PFSK-1 (cell line): ENCODE measurements around the gene ZFYVE1.

ENCODE experiments used
- FOXP2 ChIP-seq: optimal IDR thresholded peaks from 2 replicates; pipeline ENCODE3; 2011; ENCODE audit warnings: borderline replicate concordance, control low read depth, inconsistent platforms; ENCODE audit not compliant: insufficient read depth; ENCODE audit errors: extremely low read length, extremely low read depth
- POLR2AphosphoS5 ChIP-seq: IDR thresholded peaks from 2 replicates; pipeline ENCODE4 v1.6.1; 2012; ENCODE audit warnings: low read depth, mild to moderate bottlenecking, control low read depth, low read length, moderate library complexity
- SIN3A ChIP-seq: IDR thresholded peaks from 2 replicates; pipeline ENCODE4 v1.6.1; 2012; ENCODE audit warnings: mild to moderate bottlenecking, low read length, moderate library complexity, borderline replicate concordance; ENCODE audit not compliant: insufficient read depth
- TAF1 ChIP-seq: IDR thresholded peaks from 2 replicates; pipeline ENCODE4 v1.6.1; 2012; ENCODE audit warnings: low read length, control low read depth, borderline replicate concordance; ENCODE audit not compliant: insufficient read depth
- TF ChIP-seq, protein P1 (sequence below), 2 experiments: IDR thresholded peaks; 2 replicates each; pipeline versions ENCODE4 v1.6.1 to v1.8.0; 2011 to 2012; ENCODE audit warnings: low read depth in 2 of 2, low read length in 2 of 2, control low read depth in 1 of 2, inconsistent platforms in 1 of 2, mild to moderate bottlenecking in 1 of 2, moderate library complexity in 1 of 2; ENCODE audit not compliant: insufficient read depth in 1 of 2

The ZFYVE1 gene

DNA sequence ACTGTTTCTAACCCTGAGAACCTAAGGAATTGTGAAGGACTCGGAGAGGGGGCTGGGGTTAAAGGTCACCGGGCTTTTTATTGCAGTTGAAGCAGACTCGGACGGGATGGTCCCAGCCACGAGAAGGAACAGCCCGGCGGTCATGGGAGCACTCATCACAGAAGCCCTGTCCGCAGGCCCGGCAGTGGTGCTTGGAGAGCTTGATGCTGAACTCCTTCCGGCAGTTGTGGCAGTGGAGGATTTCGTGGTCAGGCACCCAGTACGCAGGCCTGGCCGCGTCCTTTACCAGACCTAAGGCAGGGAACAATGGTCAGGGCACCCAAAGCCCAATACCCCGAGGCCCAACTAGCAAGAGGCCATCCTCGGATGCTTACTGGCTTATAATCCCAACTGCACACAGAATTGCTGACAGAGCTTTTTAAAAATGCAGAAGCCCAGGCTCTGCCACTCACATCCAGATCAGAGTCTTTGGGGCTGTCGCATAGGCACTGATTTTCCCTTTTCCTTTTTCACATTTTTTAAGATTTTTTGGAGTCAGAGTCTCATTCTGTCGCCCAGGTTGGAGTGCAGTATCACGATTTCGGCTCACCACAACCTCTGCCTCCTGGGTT, 56.0 kb downstream of the ZFYVE1 start:
- TF ChIP-seq FOXP2 (no peak), POLR2AphosphoS5 (no peak), TAF1 (no peak), SIN3A (no peak)
- TF ChIP-seq, protein P1, sequence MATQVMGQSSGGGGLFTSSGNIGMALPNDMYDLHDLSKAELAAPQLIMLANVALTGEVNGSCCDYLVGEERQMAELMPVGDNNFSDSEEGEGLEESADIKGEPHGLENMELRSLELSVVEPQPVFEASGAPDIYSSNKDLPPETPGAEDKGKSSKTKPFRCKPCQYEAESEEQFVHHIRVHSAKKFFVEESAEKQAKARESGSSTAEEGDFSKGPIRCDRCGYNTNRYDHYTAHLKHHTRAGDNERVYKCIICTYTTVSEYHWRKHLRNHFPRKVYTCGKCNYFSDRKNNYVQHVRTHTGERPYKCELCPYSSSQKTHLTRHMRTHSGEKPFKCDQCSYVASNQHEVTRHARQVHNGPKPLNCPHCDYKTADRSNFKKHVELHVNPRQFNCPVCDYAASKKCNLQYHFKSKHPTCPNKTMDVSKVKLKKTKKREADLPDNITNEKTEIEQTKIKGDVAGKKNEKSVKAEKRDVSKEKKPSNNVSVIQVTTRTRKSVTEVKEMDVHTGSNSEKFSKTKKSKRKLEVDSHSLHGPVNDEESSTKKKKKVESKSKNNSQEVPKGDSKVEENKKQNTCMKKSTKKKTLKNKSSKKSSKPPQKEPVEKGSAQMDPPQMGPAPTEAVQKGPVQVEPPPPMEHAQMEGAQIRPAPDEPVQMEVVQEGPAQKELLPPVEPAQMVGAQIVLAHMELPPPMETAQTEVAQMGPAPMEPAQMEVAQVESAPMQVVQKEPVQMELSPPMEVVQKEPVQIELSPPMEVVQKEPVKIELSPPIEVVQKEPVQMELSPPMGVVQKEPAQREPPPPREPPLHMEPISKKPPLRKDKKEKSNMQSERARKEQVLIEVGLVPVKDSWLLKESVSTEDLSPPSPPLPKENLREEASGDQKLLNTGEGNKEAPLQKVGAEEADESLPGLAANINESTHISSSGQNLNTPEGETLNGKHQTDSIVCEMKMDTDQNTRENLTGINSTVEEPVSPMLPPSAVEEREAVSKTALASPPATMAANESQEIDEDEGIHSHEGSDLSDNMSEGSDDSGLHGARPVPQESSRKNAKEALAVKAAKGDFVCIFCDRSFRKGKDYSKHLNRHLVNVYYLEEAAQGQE (IDR thresholded peaks at IDR 0.05; ENCODE audit: insufficient read depth in 1 of 2, low read depth in 2 of 2, low read length in 2 of 2) = no peak

DNA sequence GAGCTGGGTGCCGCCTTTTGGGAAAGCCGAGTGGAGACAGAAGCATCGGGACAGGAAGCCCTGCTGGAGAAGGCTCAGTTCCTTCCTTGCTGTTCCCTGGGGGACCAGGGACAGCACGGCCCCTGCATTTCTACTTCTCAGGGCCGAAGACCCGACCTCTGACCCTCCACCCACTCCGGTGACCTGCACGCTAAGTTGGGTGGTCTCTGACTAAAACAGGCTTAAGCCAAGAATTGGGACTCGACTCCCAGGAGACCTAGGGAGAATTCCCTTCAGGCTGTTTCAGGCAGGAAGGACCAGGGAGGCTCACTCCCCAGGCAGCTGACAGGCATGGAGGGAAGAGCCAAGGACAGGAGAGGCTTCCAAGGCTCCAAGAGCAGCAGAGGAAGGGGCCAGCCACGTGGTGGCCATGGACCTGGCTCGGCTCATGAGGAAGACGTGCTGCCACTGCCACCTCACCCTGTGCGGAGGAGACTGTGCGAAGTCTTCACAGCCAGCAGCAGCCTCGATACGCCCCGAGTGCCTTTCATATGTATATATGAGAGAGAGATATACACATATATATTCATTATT, 56.8 kb downstream of the ZFYVE1 start:
- TF ChIP-seq, protein P1 (IDR thresholded peaks at IDR 0.05; ENCODE audit: insufficient read depth in 1 of 2, low read depth in 2 of 2, low read length in 2 of 2) = no peak
- TF ChIP-seq POLR2AphosphoS5 (no peak), FOXP2 (no peak), SIN3A (no peak), TAF1 (no peak)

DNA sequence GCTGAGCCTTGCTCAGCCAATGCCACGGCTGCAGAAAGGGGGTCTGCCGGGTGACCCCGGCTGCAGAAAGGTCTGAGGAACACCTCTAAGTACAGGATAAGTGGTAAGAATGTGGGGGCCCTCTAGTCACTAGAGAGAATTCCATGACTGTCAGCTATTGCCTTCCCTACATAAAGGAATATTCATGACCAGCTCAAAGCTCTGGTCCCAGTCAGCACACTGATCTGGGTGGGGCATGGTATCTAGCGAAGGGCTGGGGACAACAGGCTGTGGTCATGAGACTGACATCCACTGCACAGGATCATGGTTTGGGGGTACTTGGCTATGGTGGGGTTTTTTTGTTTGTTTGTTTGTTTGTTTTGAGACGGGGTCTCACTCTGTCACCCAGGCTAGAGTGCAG, 58.6 kb downstream of the ZFYVE1 start:
- no peak for TF ChIP-seq TAF1
- TF ChIP-seq SIN3A = no peak
- TF ChIP-seq POLR2AphosphoS5 = no peak
- TF ChIP-seq FOXP2 = no peak
- TF ChIP-seq, protein P1 (IDR thresholded peaks at IDR 0.05; ENCODE audit: insufficient read depth in 1 of 2, low read depth in 2 of 2, low read length in 2 of 2) = no peak

DNA sequence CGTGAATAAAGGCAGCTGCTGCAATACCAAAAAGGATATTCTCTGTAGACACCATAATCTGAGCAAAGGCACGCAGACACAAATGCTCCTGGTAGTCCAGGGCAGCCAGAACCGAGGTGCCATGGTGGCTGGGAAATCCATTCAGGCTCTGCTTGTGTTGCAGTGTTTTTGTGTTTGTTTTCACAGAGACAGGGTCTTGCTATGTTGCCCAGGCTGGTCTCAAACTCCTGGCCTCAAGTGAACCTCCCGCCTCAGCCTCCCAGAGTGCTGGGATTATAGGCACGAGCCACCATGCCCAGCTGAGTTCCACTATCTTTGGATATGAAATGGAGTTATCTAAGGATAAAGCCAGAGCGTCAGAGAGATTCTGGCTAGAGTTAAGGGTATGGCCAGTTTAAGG, 60.9 kb downstream of the ZFYVE1 start:
- TF ChIP-seq, protein P1 (IDR thresholded peaks at IDR 0.05; ENCODE audit: insufficient read depth in 1 of 2, low read depth in 2 of 2, low read length in 2 of 2) = no peak
- TF ChIP-seq FOXP2 = no peak
- no peak for TF ChIP-seq TAF1
- TF ChIP-seq SIN3A = no peak
- TF ChIP-seq POLR2AphosphoS5 = no peak
